ENCODE data around the gene HYI.

The HYI gene

GRCh38 chr1:43447891-43448708 is 5.6 kb downstream of the HYI start:
- no peak for DNase-seq
- no peaks in the 10 kb centered on the region for H3K9me3 ChIP-seq
- no peaks in the 10 kb centered on the region; the same call in 1 of the 2 replicates for H3K36me3 ChIP-seq
- H3K4me3 ChIP-seq (ENCODE audit: low read depth, low read length), result no peak overlapping the region
- H3K27me3 ChIP-seq, result no peaks in the 10 kb centered on the region
- no peak for TF ChIP-seq CTCF (IDR thresholded peaks at IDR 0.05; ENCODE audit: low read depth, low read length)
- H3K4me1 ChIP-seq, result no peaks in the 10 kb centered on the region

- no peaks in the 10 kb centered on the region for H3K27me3 ChIP-seq
- H3K4me1 ChIP-seq, result no peaks in the 10 kb centered on the region
- no peak for DNase-seq
- H3K4me3 ChIP-seq (ENCODE audit: low read depth, low read length), result no peak overlapping the region
- TF ChIP-seq CTCF (IDR thresholded peaks at IDR 0.05; ENCODE audit: low read depth, low read length), result no peak
- H3K9me3 ChIP-seq, result no peaks in the 10 kb centered on the region
- H3K36me3 ChIP-seq, result no peaks in the 10 kb centered on the region; the same call in 1 of the 2 replicates
Observed at GRCh38 chr1:43446881-43447835, 6.6 kb downstream of the HYI start.

GRCh38 chr1:43446388-43446740 is 7.4 kb downstream of the HYI start:
- TF ChIP-seq CTCF (IDR thresholded peaks at IDR 0.05; ENCODE audit: low read depth, low read length), result no peak
- no peaks in the 10 kb centered on the region for H3K27me3 ChIP-seq
- no peaks in the 10 kb centered on the region for H3K9me3 ChIP-seq
- no peaks in the 10 kb centered on the region for H3K4me1 ChIP-seq
- H3K36me3 ChIP-seq, result no peaks in the 10 kb centered on the region; the same call in 1 of the 2 replicates
- no peak overlapping the region for H3K4me3 ChIP-seq (ENCODE audit: low read depth, low read length)
- DNase-seq, result no peak

- Histone ChIP-seq H3K27me3 (no peaks in the 10 kb centered on the region), H3K4me3 (ENCODE audit: low read depth, low read length) (no peak overlapping the region), H3K36me3 (no peaks in the 10 kb centered on the region; the same call in 1 of the 2 replicates), H3K4me1 (no peaks in the 10 kb centered on the region), H3K9me3 (no peaks in the 10 kb centered on the region)
- DNase-seq, result no peak
- TF ChIP-seq CTCF (IDR thresholded peaks at IDR 0.05; ENCODE audit: low read depth, low read length), result no peak
Observed at GRCh38 chr1:43445606-43446387, 7.9 kb downstream of the HYI start.

- DNase-seq, result no peak
- no peaks in the 10 kb centered on the region for H3K4me1 ChIP-seq
- TF ChIP-seq CTCF (IDR thresholded peaks at IDR 0.05; ENCODE audit: low read depth, low read length), result no peak
- no peaks in the 10 kb centered on the region for H3K9me3 ChIP-seq
- no peaks in the 10 kb centered on the region; the same call in 1 of the 2 replicates for H3K36me3 ChIP-seq
- H3K27me3 ChIP-seq, result no peaks in the 10 kb centered on the region
- H3K4me3 ChIP-seq (ENCODE audit: low read depth, low read length), result no peak overlapping the region
Observed at GRCh38 chr1:43444836-43445235, 8.9 kb downstream of the HYI start.

Data from BE2C (cell line).